ENCODE measurements around the gene SLAMF7. TPM values are rescaled to one million over a fixed set of nuclear protein-coding genes. Genes with fewer than 3 reads are reported as not detected.

Gene SLAMF7
- total RNA-seq, 4 donors from 2014 or later, result 0.49 to 20.6 (median 2.6) TPM

GRCh38 chr1:160773093-160773492 lies 34.0 kb downstream of the SLAMF7 start:
- no peak for TF ChIP-seq CTCF (IDR thresholded peaks at IDR 0.05; ENCODE audit: low read depth)

GRCh38 chr1:160774886-160775719 lies 36.1 kb downstream of the SLAMF7 start:
- TF ChIP-seq CTCF (IDR thresholded peaks at IDR 0.05; ENCODE audit: low read depth), result no peak

GRCh38 chr1:160776178-160776577 lies 37.1 kb downstream of the SLAMF7 start:
- TF ChIP-seq CTCF (IDR thresholded peaks at IDR 0.05; ENCODE audit: low read depth), result no peak

GRCh38 chr1:160777486-160778089 lies 38.5 kb downstream of the SLAMF7 start:
- TF ChIP-seq CTCF (IDR thresholded peaks at IDR 0.05; ENCODE audit: low read depth), result no peak

- no peak for TF ChIP-seq CTCF (IDR thresholded peaks at IDR 0.05; ENCODE audit: low read depth)
These were observed 39.9 kb downstream of the SLAMF7 start for GRCh38 chr1:160778976-160779375.

GRCh38 chr1:160779626-160780397 lies 40.8 kb downstream of the SLAMF7 start:
- TF ChIP-seq CTCF (IDR thresholded peaks at IDR 0.05; ENCODE audit: low read depth), result no peak

GRCh38 chr1:160780398-160780755 lies 41.3 kb downstream of the SLAMF7 start:
- TF ChIP-seq CTCF (IDR thresholded peaks at IDR 0.05; ENCODE audit: low read depth), result no peak

Measured in subcutaneous adipose tissue (tissue), 4 donors.